ENCODE results near the gene CERK.

CERK gene

DNA sequence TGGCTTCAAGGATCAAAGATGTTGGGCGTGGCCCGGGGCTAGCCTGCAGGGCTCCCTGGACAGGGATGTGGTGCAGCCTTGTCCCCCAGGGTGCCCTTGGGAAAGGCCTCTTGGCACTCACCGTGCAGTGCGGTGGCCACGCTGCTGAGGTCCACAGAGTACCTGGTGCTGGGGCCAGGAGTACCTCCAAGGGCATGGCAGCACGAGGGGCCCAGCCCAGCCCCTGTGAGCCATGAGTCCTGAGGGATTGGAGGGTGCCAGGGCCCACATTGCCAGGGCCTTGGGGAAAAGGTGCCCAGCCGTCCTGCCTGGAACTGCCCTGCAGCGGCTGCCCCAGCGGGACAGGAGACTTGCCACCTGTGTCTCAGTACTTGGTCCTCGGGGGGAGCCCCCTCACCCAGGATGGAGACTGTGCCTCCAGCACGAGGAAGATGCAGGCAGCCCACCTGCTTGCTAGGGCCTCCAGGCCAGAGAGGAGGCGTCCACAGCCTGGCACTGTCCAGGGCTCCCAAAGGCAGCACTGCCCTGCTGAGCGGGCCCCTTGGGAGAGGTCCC, 73.7 kb downstream of the CERK start:
- TF ChIP-seq, protein P1, sequence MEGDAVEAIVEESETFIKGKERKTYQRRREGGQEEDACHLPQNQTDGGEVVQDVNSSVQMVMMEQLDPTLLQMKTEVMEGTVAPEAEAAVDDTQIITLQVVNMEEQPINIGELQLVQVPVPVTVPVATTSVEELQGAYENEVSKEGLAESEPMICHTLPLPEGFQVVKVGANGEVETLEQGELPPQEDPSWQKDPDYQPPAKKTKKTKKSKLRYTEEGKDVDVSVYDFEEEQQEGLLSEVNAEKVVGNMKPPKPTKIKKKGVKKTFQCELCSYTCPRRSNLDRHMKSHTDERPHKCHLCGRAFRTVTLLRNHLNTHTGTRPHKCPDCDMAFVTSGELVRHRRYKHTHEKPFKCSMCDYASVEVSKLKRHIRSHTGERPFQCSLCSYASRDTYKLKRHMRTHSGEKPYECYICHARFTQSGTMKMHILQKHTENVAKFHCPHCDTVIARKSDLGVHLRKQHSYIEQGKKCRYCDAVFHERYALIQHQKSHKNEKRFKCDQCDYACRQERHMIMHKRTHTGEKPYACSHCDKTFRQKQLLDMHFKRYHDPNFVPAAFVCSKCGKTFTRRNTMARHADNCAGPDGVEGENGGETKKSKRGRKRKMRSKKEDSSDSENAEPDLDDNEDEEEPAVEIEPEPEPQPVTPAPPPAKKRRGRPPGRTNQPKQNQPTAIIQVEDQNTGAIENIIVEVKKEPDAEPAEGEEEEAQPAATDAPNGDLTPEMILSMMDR (IDR thresholded peaks at IDR 0.05; ENCODE audit: control insufficient read depth, extremely low read depth, insufficient read depth) = no peak
- no peak overlapping the region for H3K4me3 ChIP-seq (ENCODE audit: low read depth, low read length)
- no peak for DNase-seq (ENCODE audit: low read depth)

DNA sequence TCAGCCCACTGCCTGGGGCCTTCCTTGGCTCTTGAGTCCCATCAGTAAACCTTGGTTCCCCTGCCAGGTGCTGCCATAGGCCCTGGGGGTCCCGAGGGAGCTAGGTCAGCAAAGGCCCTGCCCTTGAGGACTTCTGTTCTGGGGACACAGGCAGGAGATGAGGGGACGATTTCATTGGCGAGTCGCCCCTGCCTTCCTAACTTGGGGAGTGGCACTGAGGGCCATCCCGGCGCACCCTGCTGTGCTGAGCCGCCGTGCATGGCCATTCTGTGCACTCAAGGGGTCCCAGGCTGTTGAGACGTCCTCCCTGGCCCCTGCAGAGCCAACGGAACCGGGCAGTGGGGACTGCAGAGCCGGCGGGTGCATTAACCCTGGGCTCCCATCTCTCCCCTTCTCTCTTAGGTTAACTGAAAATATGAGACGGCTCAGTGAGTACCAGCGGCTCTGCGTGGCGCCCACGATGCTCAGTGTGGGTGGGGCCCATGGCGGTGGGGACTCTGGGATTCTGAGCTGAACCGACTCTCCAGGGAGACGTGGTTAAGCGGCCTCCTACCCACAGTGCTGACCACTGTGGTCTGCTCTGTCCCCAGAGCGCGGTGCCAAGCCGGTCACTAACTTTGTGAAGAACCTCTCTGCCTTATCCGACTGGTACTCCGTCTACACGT, 74.5 kb downstream of the CERK start:
- TF ChIP-seq, protein P1 (IDR thresholded peaks at IDR 0.05; ENCODE audit: control insufficient read depth, extremely low read depth, insufficient read depth) = no peak
- no peak overlapping the region for H3K4me3 ChIP-seq (ENCODE audit: low read depth, low read length)
- DNase-seq (ENCODE audit: low read depth) = no peak

DNA sequence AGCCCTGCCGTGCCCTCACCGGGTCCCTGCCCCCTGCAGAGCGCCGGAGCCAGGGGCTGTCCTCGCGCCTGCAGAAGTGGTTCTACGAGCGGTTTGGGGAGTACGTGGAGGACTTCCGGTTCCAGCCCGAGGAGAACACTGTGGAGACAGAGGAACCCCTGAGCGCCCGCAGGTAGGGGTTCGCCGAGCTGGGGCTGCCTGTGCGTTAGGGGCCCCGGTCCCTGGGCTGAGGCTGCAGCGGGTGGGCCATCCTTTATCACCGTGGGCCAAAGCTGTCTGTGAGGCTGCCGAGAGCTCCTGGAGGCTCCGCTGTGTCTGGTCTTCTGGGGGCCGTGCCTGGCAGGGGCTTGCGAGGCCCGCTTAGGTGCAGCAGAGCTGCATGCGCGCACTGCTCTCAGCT, 75.1 kb downstream of the CERK start:
- H3K4me3 ChIP-seq (ENCODE audit: low read depth, low read length) = no peak overlapping the region
- no peak for DNase-seq (ENCODE audit: low read depth)
- TF ChIP-seq, protein P1 (IDR thresholded peaks at IDR 0.05; ENCODE audit: control insufficient read depth, extremely low read depth, insufficient read depth) = no peak

DNA sequence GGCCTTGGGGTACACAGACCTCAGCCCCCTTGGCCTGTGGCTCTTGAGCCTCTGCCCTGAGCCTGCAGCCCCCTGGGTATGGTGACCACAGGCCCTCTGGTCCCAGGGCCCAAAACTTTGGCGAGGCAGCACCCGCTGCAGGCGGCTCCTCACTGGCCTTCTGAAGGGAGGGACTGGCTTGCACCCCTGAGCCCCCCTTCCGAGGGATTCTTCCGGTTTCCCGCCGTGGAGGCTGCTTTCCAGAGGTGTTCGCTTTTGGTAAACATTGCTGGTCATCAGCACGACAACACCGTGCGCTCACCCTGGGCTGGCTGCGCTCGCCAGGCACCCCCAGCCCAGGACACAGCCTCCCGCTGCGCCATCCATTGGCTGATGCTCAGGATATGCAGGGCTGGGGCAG, 75.8 kb downstream of the CERK start:
- no peak for DNase-seq (ENCODE audit: low read depth)
- TF ChIP-seq, protein P1 (IDR thresholded peaks at IDR 0.05; ENCODE audit: control insufficient read depth, extremely low read depth, insufficient read depth) = no peak

DNA sequence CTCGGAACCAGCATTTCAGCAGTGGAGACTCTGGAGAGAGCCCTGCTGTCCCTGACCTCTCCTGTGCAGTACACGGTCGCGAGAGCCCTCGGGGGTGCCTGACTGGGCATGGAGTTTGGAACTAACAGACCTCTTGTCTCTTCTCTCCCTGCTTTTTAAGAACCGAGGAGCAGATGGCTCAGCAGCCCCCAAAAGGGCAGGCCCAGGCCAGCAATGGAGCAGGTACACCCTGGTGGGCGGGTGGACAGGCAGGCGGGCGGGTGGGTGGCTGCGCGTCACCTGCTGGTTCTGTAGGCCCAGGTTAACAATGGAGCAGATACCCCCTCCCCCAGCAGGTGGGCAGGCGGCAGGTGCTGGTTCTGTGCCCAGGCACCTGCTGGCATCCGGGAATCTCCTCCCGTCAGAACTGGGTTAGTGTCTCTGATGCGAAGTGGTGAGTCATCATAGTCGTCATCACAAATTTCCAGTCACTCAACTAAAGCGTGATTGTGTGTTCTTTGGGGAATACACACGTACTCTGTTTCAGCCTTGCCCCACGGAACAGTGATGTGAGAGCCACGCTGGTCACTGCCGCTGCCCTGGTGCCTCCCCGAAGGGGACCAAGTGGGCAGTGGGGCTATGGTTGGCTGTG, 76.7 kb downstream of the CERK start:
- H3K4me3 ChIP-seq (ENCODE audit: low read depth, low read length) = peak overlapping the region; percentile 16; the same call in 1 of the 2 replicates
- TF ChIP-seq, protein P1 (IDR thresholded peaks at IDR 0.05; ENCODE audit: control insufficient read depth, extremely low read depth, insufficient read depth) = no peak
- DNase-seq (ENCODE audit: low read depth) = peak; percentile 67

More for the DNA sequence above, 75.8 kb downstream of the CERK start:
- H3K4me3 ChIP-seq (ENCODE audit: low read depth, low read length) = no peak overlapping the region

DNA sequence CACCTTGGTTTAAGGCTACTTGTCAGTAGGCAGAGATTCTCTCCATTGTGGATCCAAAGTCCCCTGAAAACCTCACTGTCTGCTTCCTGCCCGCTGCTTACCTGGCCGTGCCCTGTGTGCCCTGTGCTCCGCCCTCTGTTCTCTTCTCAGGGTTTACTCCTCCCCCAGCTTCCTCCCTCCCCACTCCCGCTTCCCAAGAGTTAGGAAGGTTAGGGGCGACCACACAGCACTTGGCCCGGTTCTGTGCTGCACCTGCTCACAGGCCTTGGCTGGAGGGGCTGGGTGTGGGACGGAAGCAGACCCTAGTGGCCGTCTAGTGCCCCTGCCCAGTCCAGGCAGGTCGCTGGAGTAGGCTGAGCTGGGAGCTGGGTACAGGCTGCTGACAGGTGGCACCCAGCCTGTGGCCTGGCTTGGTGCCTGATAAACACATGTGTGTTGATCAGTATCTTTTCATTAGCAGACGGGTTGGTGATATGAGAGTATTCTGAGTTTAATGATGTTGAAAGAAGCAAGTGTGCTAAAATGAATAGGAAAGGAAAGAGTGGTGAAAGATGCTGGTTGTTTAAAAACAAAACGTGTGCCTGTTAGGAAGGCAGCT, 77.3 kb downstream of the CERK start:
- TF ChIP-seq, protein P1 (IDR thresholded peaks at IDR 0.05; ENCODE audit: control insufficient read depth, extremely low read depth, insufficient read depth) = 0 out of 2 replicates have a peak, but pooled peaks have one; percentile 5
- peak; percentile 82 for DNase-seq (ENCODE audit: low read depth)
- H3K4me3 ChIP-seq (ENCODE audit: low read depth, low read length) = no peak overlapping the region

Data from LNCaP clone FGC (cell line).